Measurements from ENCODE around the gene PDGFC. TPM values are rescaled to one million over a fixed set of nuclear protein-coding genes. Genes with fewer than 3 reads are reported as not detected.

PDGFC gene
- total RNA-seq, 1 donor: 145 TPM

GRCh38 chr4:157014621-157015591 is 43.3 kb upstream of the PDGFC start:
- Histone ChIP-seq H3K9me3 (ENCODE audit: low read depth, low read length) (no peaks in the 10 kb centered on the region), H3K4me2 (ENCODE audit: insufficient read depth, low read length) (peak overlapping the region; percentile 74), H4K20me1 (ENCODE audit: insufficient read depth, low read length) (no peaks in the 10 kb centered on the region), H3K36me3 (ENCODE audit: insufficient read depth, low read length) (no peaks in the 10 kb centered on the region), H2AFZ (ENCODE audit: low read length) (peak overlapping the region; percentile 64), H3K79me2 (ENCODE audit: insufficient read depth, low read length) (no peaks in the 10 kb centered on the region), H3K27ac (ENCODE audit: low read depth, low read length) (peak overlapping the region; percentile 65), H3K4me3 (ENCODE audit: insufficient read depth, low read length) (peak overlapping the region; percentile 48), H3K4me1 (ENCODE audit: insufficient read depth, low read length) (peaks cover 28% of the 10 kb centered on the region), H3K27me3 (ENCODE audit: insufficient read depth, low read length) (no peaks in the 10 kb centered on the region)
- peak; percentile 61 for DNase-seq (ENCODE audit: insufficient read length, low spot score, missing footprints)
- TF ChIP-seq CTCF (IDR thresholded peaks at IDR 0.05; ENCODE audit: extremely low read depth, low read depth, low read length): no peak

DNA sequence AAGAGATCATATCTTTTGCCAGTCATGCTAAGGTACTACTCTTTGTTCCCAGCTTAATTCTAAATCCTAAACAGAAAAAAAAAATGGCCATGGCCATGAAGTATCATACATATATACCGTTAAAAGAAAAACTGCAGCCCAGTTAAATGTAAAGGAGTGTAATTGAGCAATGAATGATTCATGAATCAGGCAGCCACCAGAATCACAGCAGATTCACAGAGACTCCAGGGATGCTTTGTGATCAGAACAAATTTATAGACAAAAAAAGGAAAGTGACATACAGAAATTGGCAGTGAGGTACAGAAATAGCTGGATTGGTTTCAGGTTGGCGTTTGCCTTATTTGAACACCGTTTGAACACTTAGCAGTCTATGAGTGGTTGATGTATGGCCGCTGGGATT is 42.1 kb upstream of the PDGFC start:
- no peak for TF ChIP-seq CTCF (IDR thresholded peaks at IDR 0.05; ENCODE audit: extremely low read depth, low read depth, low read length)
- H3K9me3 ChIP-seq (ENCODE audit: low read depth, low read length): no peaks in the 10 kb centered on the region
- peak overlapping the region; percentile 36 for H3K27ac ChIP-seq (ENCODE audit: low read depth, low read length)
- no peaks in the 10 kb centered on the region for H3K27me3 ChIP-seq (ENCODE audit: insufficient read depth, low read length)
- H3K4me1 ChIP-seq (ENCODE audit: insufficient read depth, low read length): peaks cover 28% of the 10 kb centered on the region
- no peak overlapping the region for H3K4me3 ChIP-seq (ENCODE audit: insufficient read depth, low read length)
- H3K4me2 ChIP-seq (ENCODE audit: insufficient read depth, low read length): peak overlapping the region; percentile 40
- H2AFZ ChIP-seq (ENCODE audit: low read length): no peak overlapping the region
- H3K36me3 ChIP-seq (ENCODE audit: insufficient read depth, low read length): no peaks in the 10 kb centered on the region
- DNase-seq (ENCODE audit: insufficient read length, low spot score, missing footprints): no peak
- no peaks in the 10 kb centered on the region for H3K79me2 ChIP-seq (ENCODE audit: insufficient read depth, low read length)
- no peaks in the 10 kb centered on the region for H4K20me1 ChIP-seq (ENCODE audit: insufficient read depth, low read length)

DNA sequence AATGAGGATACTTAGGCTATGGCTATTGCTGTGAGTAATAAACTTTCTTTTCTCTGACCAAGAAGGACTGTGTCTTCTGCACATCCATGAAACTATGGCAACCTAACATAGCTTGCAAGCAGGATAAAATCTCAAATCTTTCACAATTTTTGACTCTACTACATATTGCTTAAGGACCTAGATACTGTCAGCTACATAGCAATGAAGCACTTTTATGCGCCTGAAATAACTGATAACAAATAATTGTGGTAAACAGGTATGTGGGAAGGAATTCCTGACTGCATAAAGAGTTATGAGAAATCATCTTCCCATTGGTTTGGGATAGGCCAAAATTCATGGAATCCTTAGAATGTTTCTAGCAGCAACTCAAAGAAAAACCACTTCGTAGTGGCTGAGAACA is 41.2 kb upstream of the PDGFC start:
- no peak for DNase-seq (ENCODE audit: insufficient read length, low spot score, missing footprints)
- peak overlapping the region; percentile 36 for H3K27ac ChIP-seq (ENCODE audit: low read depth, low read length)

More for the DNA sequence above, 41.2 kb upstream of the PDGFC start:
- no peaks in the 10 kb centered on the region for H3K9me3 ChIP-seq (ENCODE audit: low read depth, low read length)
- no peaks in the 10 kb centered on the region for H3K36me3 ChIP-seq (ENCODE audit: insufficient read depth, low read length)
- no peaks in the 10 kb centered on the region for H3K79me2 ChIP-seq (ENCODE audit: insufficient read depth, low read length)
- no peaks in the 10 kb centered on the region for H4K20me1 ChIP-seq (ENCODE audit: insufficient read depth, low read length)
- TF ChIP-seq CTCF (IDR thresholded peaks at IDR 0.05; ENCODE audit: extremely low read depth, low read depth, low read length): no peak
- no peaks in the 10 kb centered on the region for H3K27me3 ChIP-seq (ENCODE audit: insufficient read depth, low read length)
- H2AFZ ChIP-seq (ENCODE audit: low read length): no peak overlapping the region
- no peak overlapping the region for H3K4me3 ChIP-seq (ENCODE audit: insufficient read depth, low read length)
- peaks cover 28% of the 10 kb centered on the region for H3K4me1 ChIP-seq (ENCODE audit: insufficient read depth, low read length)
- no peak overlapping the region for H3K4me2 ChIP-seq (ENCODE audit: insufficient read depth, low read length)
